Heart left ventricle (tissue), 13 donors: ENCODE measurements around the gene LPIN1.
"Not testable (repeated sequence)": the region's sequence is repeated elsewhere in the genome, so short reads cannot be mapped to it uniquely, and the experiment has no call there.

Experiments
- CTCF ChIP-seq, 12 donors: fragments of 200-600 bp; sonication (generic) in 4 of 12; IDR thresholded peaks; one replicate each; pipeline versions ENCODE4 v1.5.0 to v1.8.0; 2018 to 2022; ENCODE audit warnings: antibody characterized with exemption in 12 of 12, mild to moderate bottlenecking in 5 of 12
- POLR2A ChIP-seq, 2 donors: fragments of 450-650 bp; IDR thresholded peaks; one replicate each; pipeline ENCODE4 v1.6.1; 2017; ENCODE audit warnings: antibody characterized with exemption in 2 of 2, mild to moderate bottlenecking in 2 of 2, moderate library complexity in 2 of 2
- donor health status: ischemic (EF 13 %, LVEDD 7.1; RV severe dilation, severe dysfunction).
- donor health status: DM: no; HTN: yes; CAD: no.
- donor health status: DM: no; HTN: no; CAD: no.
- donor health status: ischemic (EF 25% LVEDD 6.9; RV normal size, moderate dysfunction).
- donor health status: ischemic (EF 25% LVEDD 5.7; RV mildly dilated, moderate dysfunction).
- donor health status: ischemic (EF 35%, LVEDD 5.7; RV mildly dilated, moderate dysfunction).
- donor health status: nonischemic (EF 11% LVEDD 7.7; RV severe dilation, severe dysfunction).
- donor health status: DM: yes; HTN: yes; CAD: no.
- donor health status: PGD.
- donor health status: ischemic (EF 29% LVEDD 5.4; RV normal size, mild dysfunction).
- donor health status: nonischemic (EF 23%, LVEDD 6.1; RV moderate dilation, normal function).

DNA sequence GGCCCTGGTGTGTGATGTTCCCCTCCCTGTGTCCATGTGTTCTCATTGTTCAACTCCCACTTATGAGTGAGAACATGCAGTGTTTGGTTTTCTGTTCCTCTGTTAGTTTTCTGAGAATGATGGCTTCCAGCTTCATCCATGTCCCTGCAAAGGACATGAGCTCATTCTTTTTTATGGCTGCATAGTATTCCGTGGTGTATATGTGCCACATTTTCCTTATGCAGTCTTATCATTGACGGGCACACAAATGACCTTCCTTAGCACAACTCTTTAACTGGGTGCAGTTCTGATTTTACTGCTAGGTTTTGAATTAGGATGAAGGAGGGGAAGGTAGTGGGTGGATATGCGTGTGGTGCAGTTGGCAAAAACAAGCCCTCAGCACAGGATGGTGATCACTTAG is 70.5 kb downstream of the LPIN1 start:
- not testable (repeated sequence) for TF ChIP-seq CTCF, POLR2A (IDR thresholded peaks at IDR 0.05)
